KMS-11 (cell line): ENCODE data around the gene OR4C3.
"Not testable (repeated sequence)": the region's sequence is repeated elsewhere in the genome, so short reads cannot be mapped to it uniquely, and the experiment has no call there.

Experiments
- H2AFZ ChIP-seq: fragments of 200-600 bp; sonication (generic); 2 replicates; pipeline ENCODE4 v1.6.1; 2016; ENCODE audit warnings: antibody characterized with exemption, mixed run types, low read depth
- H3K27ac ChIP-seq: fragments of 200-600 bp; sonication (generic); 2 replicates; pipeline ENCODE4 v1.6.1; 2016; ENCODE audit warnings: mild to moderate bottlenecking, mixed run types
- H3K27me3 ChIP-seq: fragments of 200-600 bp; sonication (generic); 2 replicates; pipeline ENCODE4 v1.6.1; 2017; ENCODE audit warnings: mild to moderate bottlenecking, low read depth, mixed run types, moderate library complexity; ENCODE audit not compliant: insufficient read depth
- H3K36me3 ChIP-seq: fragments of 200-600 bp; sonication (generic); 2 replicates; pipeline ENCODE4 v1.6.1; 2017; ENCODE audit warnings: mild to moderate bottlenecking, mixed run types; ENCODE audit not compliant: insufficient read depth
- H3K4me1 ChIP-seq: fragments of 200-600 bp; sonication (generic); 2 replicates; pipeline ENCODE4 v1.6.1; 2016; ENCODE audit warnings: mild to moderate bottlenecking, low read depth, mixed run types; ENCODE audit not compliant: poor library complexity, severe bottlenecking
- H3K4me2 ChIP-seq: fragments of 200-600 bp; sonication (generic); 2 replicates; pipeline ENCODE4 v1.7.0; 2016; ENCODE audit warnings: mild to moderate bottlenecking, mixed run types
- H3K4me3 ChIP-seq: fragments of 200-600 bp; sonication (generic); IDR thresholded peaks from 2 replicates; pipeline ENCODE4 v1.6.1; 2017; ENCODE audit warnings: low read depth, low read length, mixed read lengths; ENCODE audit not compliant: insufficient read depth
- H3K79me2 ChIP-seq: fragments of 200-600 bp; sonication (generic); 2 replicates; pipeline ENCODE4 v1.6.1; 2016; ENCODE audit warnings: low read depth, mixed run types; ENCODE audit not compliant: insufficient read depth
- H3K9ac ChIP-seq: fragments of 200-600 bp; sonication (generic); 2 replicates; pipeline ENCODE4 v1.6.1; 2016; ENCODE audit warnings: mild to moderate bottlenecking, mixed run types
- H4K20me1 ChIP-seq: fragments of 200-600 bp; sonication (generic); 2 replicates; pipeline ENCODE4 v1.6.1; 2016; ENCODE audit warnings: mild to moderate bottlenecking, mixed run types; ENCODE audit not compliant: insufficient read depth
- CTCF ChIP-seq: fragments of 200-600 bp; sonication (generic); conservative IDR thresholded peaks from 2 replicates; pipeline ENCODE4 v1.6.1; 2017; ENCODE audit warnings: low read depth, mild to moderate bottlenecking, antibody characterized with exemption, low read length, moderate library complexity, mixed read lengths

Gene OR4C3

GRCh38 chr11:48354013-48354412 is 29.3 kb downstream of the OR4C3 start:
- no peak overlapping the region for H3K4me2 ChIP-seq
- no peaks in the 10 kb centered on the region for H3K79me2 ChIP-seq
- H2AFZ ChIP-seq, result no peak overlapping the region
- H3K4me3 ChIP-seq, result no peak overlapping the region
- H3K27me3 ChIP-seq, result no peaks in the 10 kb centered on the region
- no peak overlapping the region for H3K9ac ChIP-seq
- no peaks in the 10 kb centered on the region for H4K20me1 ChIP-seq
- H3K36me3 ChIP-seq, result no peaks in the 10 kb centered on the region
- H3K4me1 ChIP-seq, result no peaks in the 10 kb centered on the region
- no peak for TF ChIP-seq CTCF
- H3K27ac ChIP-seq, result no peak overlapping the region

- Histone ChIP-seq H3K27me3 (no peaks in the 10 kb centered on the region), H4K20me1 (no peaks in the 10 kb centered on the region), H3K36me3 (no peaks in the 10 kb centered on the region), H3K4me1 (no peaks in the 10 kb centered on the region), H3K79me2 (no peaks in the 10 kb centered on the region), H3K9ac (no peak overlapping the region), H3K4me3 (no peak overlapping the region), H3K4me2 (no peak overlapping the region), H2AFZ (no peak overlapping the region), H3K27ac (no peak overlapping the region)
- no peak for TF ChIP-seq CTCF
Measured at GRCh38 chr11:48354677-48355076, 30.0 kb downstream of the OR4C3 start.

GRCh38 chr11:48361289-48361688 is 36.6 kb downstream of the OR4C3 start:
- H3K79me2 ChIP-seq, H3K36me3 ChIP-seq, H2AFZ ChIP-seq, H3K27me3 ChIP-seq, H4K20me1 ChIP-seq, H3K4me1 ChIP-seq, H3K27ac ChIP-seq, H3K9ac ChIP-seq, H3K4me3 ChIP-seq, H3K4me2 ChIP-seq: not testable (repeated sequence)

- no peaks in the 10 kb centered on the region for H3K36me3 ChIP-seq
- TF ChIP-seq CTCF, result no peak
- H4K20me1 ChIP-seq, result no peaks in the 10 kb centered on the region
- H3K27me3 ChIP-seq, result no peaks in the 10 kb centered on the region
- H3K4me1 ChIP-seq, result no peaks in the 10 kb centered on the region
- H3K27ac ChIP-seq, result no peak within 1 kb of the TSS
- no peak within 1 kb of the TSS for H3K4me2 ChIP-seq
- H3K79me2 ChIP-seq, result no peaks in the 10 kb centered on the region
- no peak within 1 kb of the TSS for H3K4me3 ChIP-seq
- H2AFZ ChIP-seq, result no peak within 1 kb of the TSS
- no peak within 1 kb of the TSS for H3K9ac ChIP-seq
Measured at GRCh38 chr11:48366365-48366764, 41.6 kb downstream of the OR4C3 start, which contains the start of gene OR4C5. OR4C5 (minus strand) TSS chr11:48366465; CDS start chr11:48366465, 0 bp downstream.
